Measurements from ENCODE around the gene KCNG3. TPM values are rescaled to one million over a fixed set of nuclear protein-coding genes. Genes with fewer than 3 reads are reported as not detected.

Gene KCNG3
- total RNA-seq, 2 donors from 2014 or later, result not detected

GRCh38 chr2:42494355-42495233 lies 812 bp upstream of the KCNG3 start:
- no peaks in the 10 kb centered on the region for H3K9me3 ChIP-seq
- peaks cover 9 to 15% of the 10 kb centered on the region in 2 donors for H3K27me3 ChIP-seq
- H3K4me1 ChIP-seq, result peaks cover 0 to 17% of the 10 kb centered on the region in 2 donors
- no peaks in the 10 kb centered on the region for H3K36me3 ChIP-seq
- peak; percentile 73 for DNase-seq (ENCODE audit: low spot score)
- peak overlapping the region; percentile 37 to 61 for H3K4me3 ChIP-seq
- no peak overlapping the region for H3K27ac ChIP-seq
- peak; percentile 63 to 93 for TF ChIP-seq CTCF (IDR thresholded peaks at IDR 0.05)

GRCh38 chr2:42492691-42493467 lies 903 bp downstream of the KCNG3 start:
- H3K4me3 ChIP-seq, result peak overlapping the region in 1 of 2 donors; percentile 61
- H3K36me3 ChIP-seq, result no peaks in the 10 kb centered on the region
- TF ChIP-seq CTCF (IDR thresholded peaks at IDR 0.05), result no peak
- no peak overlapping the region for H3K27ac ChIP-seq
- no peak for DNase-seq (ENCODE audit: low spot score)
- H3K4me1 ChIP-seq, result peaks cover 0 to 17% of the 10 kb centered on the region in 2 donors
- H3K9me3 ChIP-seq, result no peaks in the 10 kb centered on the region
- H3K27me3 ChIP-seq, result peaks cover 9 to 15% of the 10 kb centered on the region in 2 donors

- peaks cover 6 to 11% of the 10 kb centered on the region in 2 donors for H3K27me3 ChIP-seq
- no peak for DNase-seq (ENCODE audit: low spot score)
- H3K36me3 ChIP-seq, result no peaks in the 10 kb centered on the region
- H3K4me3 ChIP-seq, result no peak overlapping the region
- peaks cover 0 to 3% of the 10 kb centered on the region in 2 donors for H3K4me1 ChIP-seq
- no peaks in the 10 kb centered on the region for H3K9me3 ChIP-seq
- H3K27ac ChIP-seq, result no peak overlapping the region
- no peak for TF ChIP-seq CTCF (IDR thresholded peaks at IDR 0.05)
Observed at GRCh38 chr2:42488297-42488696, 5.5 kb downstream of the KCNG3 start.

GRCh38 chr2:42486145-42486906 lies 7.5 kb downstream of the KCNG3 start:
- no peaks in the 10 kb centered on the region for H3K36me3 ChIP-seq
- DNase-seq (ENCODE audit: low spot score), result no peak
- H3K27ac ChIP-seq, result no peak overlapping the region
- no peak overlapping the region for H3K4me3 ChIP-seq
- no peak for TF ChIP-seq CTCF (IDR thresholded peaks at IDR 0.05)
- no peaks in the 10 kb centered on the region for H3K27me3 ChIP-seq
- no peaks in the 10 kb centered on the region for H3K4me1 ChIP-seq
- H3K9me3 ChIP-seq, result no peaks in the 10 kb centered on the region

- no peak overlapping the region for H3K27ac ChIP-seq
- no peaks in the 10 kb centered on the region for H3K36me3 ChIP-seq
- TF ChIP-seq CTCF (IDR thresholded peaks at IDR 0.05), result no peak
- H3K4me1 ChIP-seq, result no peaks in the 10 kb centered on the region
- H3K27me3 ChIP-seq, result no peaks in the 10 kb centered on the region
- DNase-seq (ENCODE audit: low spot score), result no peak
- H3K9me3 ChIP-seq, result no peaks in the 10 kb centered on the region
- H3K4me3 ChIP-seq, result no peak overlapping the region
Observed at GRCh38 chr2:42480402-42480801, 13.4 kb downstream of the KCNG3 start.
